HAP-1 (cell line): ENCODE data around the gene PCDHGA9.

Experiments
- DNase-seq, 2 experiments: peaks; one replicate each; pipeline ENCODE4 v3.0.0-alpha.2; 2016 to 2020; ENCODE audit warnings: low spot score in 2 of 2
- H3K27me3 ChIP-seq: fragments of 250-450 bp; sonication (Bioruptor Pico); 2 replicates; pipeline ENCODE4 v1.5.1; 2020; ENCODE audit warnings: low read depth, mild to moderate bottlenecking, moderate library complexity
- H3K36me3 ChIP-seq: fragments of 250-450 bp; sonication (Bioruptor Pico); replicated peaks from 2 replicates; pipeline ENCODE4 v1.5.1; 2020; ENCODE audit warnings: mild to moderate bottlenecking
- H3K4me1 ChIP-seq: fragments of 250-450 bp; sonication (Bioruptor Pico); 2 replicates; pipeline ENCODE4 v1.5.1; 2020; ENCODE audit warnings: mild to moderate bottlenecking
- H3K4me3 ChIP-seq: fragments of 250-450 bp; sonication (Bioruptor Pico); 2 replicates; pipeline ENCODE4 v1.5.1; 2020; ENCODE audit warnings: mild to moderate bottlenecking, moderate library complexity
- H3K9me3 ChIP-seq: fragments of 250-450 bp; sonication (Bioruptor Pico); 2 replicates; pipeline ENCODE4 v1.5.1; 2020; ENCODE audit warnings: mild to moderate bottlenecking, moderate library complexity
- in situ Hi-C: fragments of 300-500 bp; cut with MboI; formaldehyde crosslinking; loops from 3 replicates; pipeline ENCODE4 v1.14.3; 2020; ENCODE audit warnings: low sequenced_read_pairs, inconsistent platforms, mixed read lengths

Gene PCDHGA9

GRCh38 chr5:141402553-141403243 is at the start of gene PCDHGA9:
TSS of gene PCDHGA9 (plus strand) at chr5:141402778. CDS start at chr5:141402953, 175 bp downstream.
- H3K27me3 ChIP-seq = no peaks in the 10 kb centered on the region
- no peaks in the 10 kb centered on the region for H3K4me1 ChIP-seq
- DNase-seq = peak in 1 of 2 experiments; percentile 27
- in situ Hi-C loops = no loop called here
- H3K4me3 ChIP-seq = no peak within 1 kb of the TSS
- H3K36me3 ChIP-seq = no peaks in the 10 kb centered on the region
- no peaks in the 10 kb centered on the region for H3K9me3 ChIP-seq

- H3K4me3 ChIP-seq = no peak within 1 kb of the TSS
- no peaks in the 10 kb centered on the region for H3K4me1 ChIP-seq
- H3K36me3 ChIP-seq = no peaks in the 10 kb centered on the region
- no peaks in the 10 kb centered on the region for H3K27me3 ChIP-seq
- in situ Hi-C loops = loop anchor here (10.0 kb wide), 1 partner anchor 210 kb away; no protein-coding TSS in a partner anchor
- no peak for DNase-seq
- no peaks in the 10 kb centered on the region for H3K9me3 ChIP-seq
These were observed 47.6 kb upstream of the PCDHGA9 start, which contains the start of gene PCDHGA4 for GRCh38 chr5:141354900-141355469. TSS of gene PCDHGA4 (plus strand) at chr5:141355021. CDS start at chr5:141355108, 87 bp downstream.

GRCh38 chr5:141355641-141356040 is 46.9 kb upstream of the PCDHGA9 start:
- H3K4me1 ChIP-seq = no peaks in the 10 kb centered on the region
- no peak overlapping the region for H3K4me3 ChIP-seq
- no peaks in the 10 kb centered on the region for H3K9me3 ChIP-seq
- in situ Hi-C loops = loop anchor here (10.0 kb wide), 1 partner anchor 209 kb away; no protein-coding TSS in a partner anchor
- no peak for DNase-seq
- no peaks in the 10 kb centered on the region for H3K36me3 ChIP-seq
- H3K27me3 ChIP-seq = no peaks in the 10 kb centered on the region

DNA sequence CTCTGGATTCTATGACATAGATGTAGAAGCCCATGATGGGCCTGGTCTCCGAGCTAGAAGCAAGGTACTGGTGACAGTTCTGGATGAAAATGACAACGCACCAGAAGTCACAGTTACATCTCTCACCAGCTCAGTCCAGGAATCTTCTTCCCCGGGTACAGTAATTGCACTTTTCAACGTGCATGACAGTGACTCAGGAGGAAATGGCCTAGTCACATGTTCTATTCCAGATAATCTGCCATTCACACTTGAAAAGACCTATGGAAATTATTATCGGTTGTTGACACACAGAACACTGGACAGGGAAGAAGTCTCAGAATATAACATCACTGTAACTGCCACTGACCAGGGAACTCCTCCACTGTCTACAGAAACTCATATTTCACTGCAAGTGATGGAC is 46.4 kb upstream of the PCDHGA9 start:
- no peaks in the 10 kb centered on the region for H3K4me1 ChIP-seq
- H3K9me3 ChIP-seq = no peaks in the 10 kb centered on the region
- no peak overlapping the region for H3K4me3 ChIP-seq
- H3K27me3 ChIP-seq = no peaks in the 10 kb centered on the region
- in situ Hi-C loops = loop anchor here (10.0 kb wide), 1 partner anchor 209 kb away; no protein-coding TSS in a partner anchor
- no peak for DNase-seq
- no peaks in the 10 kb centered on the region for H3K36me3 ChIP-seq

GRCh38 chr5:141356950-141357349 is 45.6 kb upstream of the PCDHGA9 start:
- Histone ChIP-seq H3K4me1 (no peaks in the 10 kb centered on the region), H3K4me3 (no peak overlapping the region), H3K36me3 (no peaks in the 10 kb centered on the region), H3K27me3 (no peaks in the 10 kb centered on the region), H3K9me3 (no peaks in the 10 kb centered on the region)
- no peak for DNase-seq
- in situ Hi-C loops = loop anchor here (10.0 kb wide), 1 partner anchor 208 kb away; no protein-coding TSS in a partner anchor

GRCh38 chr5:141359790-141360426 is 42.7 kb upstream of the PCDHGA9 start, which contains the start of gene PCDHGB2:
TSS of gene PCDHGB2 (plus strand) at chr5:141359994. CDS start at chr5:141360136, 142 bp downstream.
- no peaks in the 10 kb centered on the region for H3K4me1 ChIP-seq
- 0 out of 2 replicates have a peak, but pooled peaks cover 3% of the 10 kb centered on the region for H3K9me3 ChIP-seq
- no peaks in the 10 kb centered on the region for H3K27me3 ChIP-seq
- H3K36me3 ChIP-seq = no peaks in the 10 kb centered on the region
- in situ Hi-C loops = loop anchor here (10.0 kb wide), 1 partner anchor 205 kb away; no protein-coding TSS in a partner anchor
- peak; percentile 27 to 29 for DNase-seq
- no peak within 1 kb of the TSS for H3K4me3 ChIP-seq

DNA sequence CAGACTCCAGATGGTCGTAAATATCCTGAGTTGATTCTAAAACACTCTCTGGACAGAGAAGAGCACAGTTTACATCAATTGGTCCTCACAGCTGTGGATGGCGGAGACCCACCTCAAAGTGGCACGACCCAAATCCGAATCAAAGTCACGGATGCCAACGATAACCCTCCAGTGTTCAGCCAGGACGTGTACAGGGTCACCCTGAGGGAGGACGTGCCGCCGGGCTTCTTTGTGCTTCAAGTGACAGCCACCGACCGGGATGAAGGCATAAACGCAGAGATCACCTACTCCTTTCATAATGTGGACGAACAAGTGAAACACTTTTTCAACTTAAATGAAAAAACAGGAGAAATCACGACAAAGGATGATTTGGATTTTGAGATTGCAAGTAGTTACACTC is 41.9 kb upstream of the PCDHGA9 start:
- in situ Hi-C loops = no loop called here
- no peaks in the 10 kb centered on the region for H3K36me3 ChIP-seq
- H3K4me1 ChIP-seq = no peaks in the 10 kb centered on the region
- no peak for DNase-seq
- no peaks in the 10 kb centered on the region for H3K27me3 ChIP-seq
- H3K4me3 ChIP-seq = no peak overlapping the region
- H3K9me3 ChIP-seq = 0 out of 2 replicates have a peak, but pooled peaks cover 3% of the 10 kb centered on the region

- in situ Hi-C loops = no loop called here
- H3K27me3 ChIP-seq = no peaks in the 10 kb centered on the region
- 0 out of 2 replicates have a peak, but pooled peaks cover 3% of the 10 kb centered on the region for H3K9me3 ChIP-seq
- no peak overlapping the region for H3K4me3 ChIP-seq
- DNase-seq = no peak
- no peaks in the 10 kb centered on the region for H3K4me1 ChIP-seq
- H3K36me3 ChIP-seq = no peaks in the 10 kb centered on the region
These were observed 39.9 kb upstream of the PCDHGA9 start for GRCh38 chr5:141362719-141363118.

DNA sequence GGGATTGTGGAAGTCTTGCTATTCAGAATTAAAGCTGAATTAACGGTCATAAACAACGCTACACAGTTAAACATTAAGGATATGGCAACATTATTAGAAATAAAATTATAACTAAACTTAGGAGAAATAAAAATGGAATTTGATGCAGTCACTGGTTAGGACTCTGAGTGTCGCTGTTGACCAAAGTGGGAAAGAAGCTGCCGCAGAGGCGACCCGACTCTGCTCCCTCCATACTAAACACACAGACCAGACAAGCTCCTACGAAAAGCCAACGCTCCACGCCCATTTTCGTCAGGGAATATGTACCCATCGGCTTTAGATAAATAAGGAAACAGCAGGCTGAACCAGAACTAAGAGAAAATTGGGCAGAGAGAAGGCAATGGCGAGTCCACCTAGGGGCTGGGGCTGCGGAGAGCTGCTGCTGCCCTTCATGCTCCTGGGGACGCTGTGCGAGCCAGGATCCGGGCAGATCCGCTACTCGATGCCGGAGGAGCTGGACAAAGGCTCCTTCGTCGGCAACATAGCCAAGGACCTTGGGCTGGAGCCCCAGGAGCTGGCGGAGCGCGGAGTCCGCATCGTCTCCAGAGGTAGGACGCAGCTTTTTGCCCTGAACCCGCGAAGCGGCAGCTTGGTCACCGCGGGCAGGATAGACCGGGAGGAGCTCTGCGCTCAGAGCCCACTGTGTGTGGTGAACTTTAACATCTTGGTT is 38.5 kb upstream of the PCDHGA9 start, which contains the start of gene PCDHGA5:
Gene PCDHGA5, plus strand, starts transcription at position 211 of the 709 bp plus-strand sequence. Its CDS starts 169 bp downstream, at position 380.
- Histone ChIP-seq H3K27me3 (no peaks in the 10 kb centered on the region), H3K9me3 (0 out of 2 replicates have a peak, but pooled peaks cover 3% of the 10 kb centered on the region), H3K36me3 (no peaks in the 10 kb centered on the region), H3K4me3 (no peak within 1 kb of the TSS), H3K4me1 (no peaks in the 10 kb centered on the region)
- DNase-seq = no peak
- in situ Hi-C loops = no loop called here

DNA sequence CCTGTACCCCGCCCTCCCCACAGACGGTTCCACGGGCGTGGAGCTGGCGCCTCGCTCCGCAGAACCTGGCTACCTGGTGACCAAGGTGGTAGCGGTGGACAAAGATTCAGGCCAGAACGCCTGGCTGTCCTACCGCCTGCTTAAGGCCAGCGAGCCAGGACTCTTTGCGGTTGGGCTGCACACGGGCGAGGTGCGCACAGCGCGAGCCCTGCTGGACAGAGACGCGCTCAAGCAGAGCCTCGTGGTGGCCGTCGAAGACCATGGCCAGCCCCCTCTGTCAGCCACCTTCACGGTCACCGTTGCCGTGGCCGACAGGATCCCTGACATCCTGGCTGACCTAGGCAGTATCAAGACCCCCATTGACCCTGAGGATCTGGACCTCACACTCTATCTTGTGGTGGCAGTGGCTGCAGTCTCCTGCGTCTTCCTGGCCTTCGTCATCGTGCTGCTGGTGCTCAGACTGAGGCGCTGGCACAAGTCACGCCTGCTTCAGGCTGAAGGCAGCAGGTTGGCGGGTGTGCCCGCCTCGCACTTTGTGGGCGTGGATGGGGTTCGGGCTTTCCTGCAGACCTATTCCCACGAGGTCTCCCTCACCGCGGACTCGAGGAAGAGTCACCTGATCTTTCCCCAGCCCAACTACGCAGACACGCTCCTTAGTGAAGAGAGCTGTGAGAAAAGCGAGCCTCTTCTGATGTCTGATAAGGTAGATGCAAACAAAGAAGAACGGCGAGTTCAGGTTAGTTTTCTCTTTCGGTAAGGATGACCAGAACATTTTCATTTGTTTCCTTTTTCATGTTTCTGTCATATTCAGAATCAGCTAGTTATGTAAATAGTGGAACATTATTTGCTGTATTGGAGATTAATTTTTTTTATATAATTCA is 36.3 kb upstream of the PCDHGA9 start:
- Histone ChIP-seq H3K36me3 (no peaks in the 10 kb centered on the region), H3K4me3 (no peak overlapping the region), H3K9me3 (0 out of 2 replicates have a peak, but pooled peaks cover 3% of the 10 kb centered on the region), H3K4me1 (no peaks in the 10 kb centered on the region), H3K27me3 (no peaks in the 10 kb centered on the region; the same call in 1 of the 2 replicates)
- DNase-seq = no peak
- in situ Hi-C loops = no loop called here

DNA sequence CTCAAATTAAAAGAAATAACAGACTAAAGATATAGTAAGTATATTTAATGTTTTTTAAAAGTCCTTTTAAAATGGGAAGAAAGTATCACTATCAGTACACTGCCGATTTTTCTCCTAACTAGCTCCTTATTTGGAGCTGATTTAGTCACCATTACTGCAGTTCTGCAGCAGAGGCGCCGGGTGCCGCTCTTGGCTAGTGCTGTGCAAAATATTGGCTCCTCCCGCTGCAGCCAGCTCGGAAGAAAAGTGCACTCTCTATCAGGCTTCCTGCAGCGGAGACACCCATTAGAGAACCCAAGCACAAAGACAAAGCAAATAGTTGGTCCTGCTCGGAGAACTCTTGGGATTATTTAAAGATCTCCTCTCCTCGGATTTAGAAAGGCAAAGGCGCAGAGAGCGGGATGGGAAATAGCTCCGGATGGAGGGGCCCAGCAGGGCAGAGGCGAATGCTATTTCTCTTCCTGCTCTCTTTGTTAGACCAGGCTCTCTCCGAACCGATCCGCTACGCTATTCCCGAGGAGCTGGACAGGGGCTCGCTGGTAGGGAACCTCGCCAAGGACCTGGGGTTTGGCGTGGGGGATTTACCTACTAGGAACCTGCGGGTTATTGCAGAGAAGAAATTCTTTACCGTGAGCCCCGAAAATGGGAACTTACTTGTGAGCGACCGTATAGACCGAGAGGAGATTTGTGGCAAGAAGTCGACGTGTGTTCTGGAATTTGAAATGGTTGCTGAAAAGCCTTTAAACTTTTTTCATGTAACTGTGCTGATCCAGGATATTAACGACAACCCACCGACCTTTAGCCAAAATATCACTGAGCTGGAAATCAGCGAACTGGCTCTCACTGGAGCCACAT is 32.4 kb upstream of the PCDHGA9 start, which contains the start of gene PCDHGB3:
Gene PCDHGB3, plus strand, starts transcription at position 249 of the 855 bp plus-strand sequence. Its CDS starts 153 bp downstream, at position 402.
- in situ Hi-C loops = no loop called here
- Histone ChIP-seq H3K9me3 (no peaks in the 10 kb centered on the region), H3K4me3 (no peak within 1 kb of the TSS), H3K27me3 (no peaks in the 10 kb centered on the region; the same call in 1 of the 2 replicates), H3K36me3 (no peaks in the 10 kb centered on the region), H3K4me1 (no peaks in the 10 kb centered on the region)
- DNase-seq = no peak
